GM23248 (cell line): Measurements from ENCODE around the gene GCNT4. TPM values are rescaled to one million over a fixed set of nuclear protein-coding genes. Genes with fewer than 3 reads are reported as not detected.
"Not testable (repeated sequence)": the region's sequence is repeated elsewhere in the genome, so short reads cannot be mapped to it uniquely, and the experiment has no call there.

Experiments
- DNase-seq: peaks from one replicate; pipeline ENCODE4 v3.0.0-alpha.2; 2015
- H2AFZ ChIP-seq: fragments of 200-600 bp; sonication (generic); 2 replicates; pipeline ENCODE4 v1.6.1; 2016; ENCODE audit warnings: antibody characterized with exemption
- H3F3A ChIP-seq: fragments of 200-600 bp; sonication (generic); 2 replicates; pipeline ENCODE4 v1.6.1; 2016; ENCODE audit warnings: mild to moderate bottlenecking, antibody characterized with exemption, mixed run types; ENCODE audit not compliant: insufficient read depth
- H3K27ac ChIP-seq: fragments of 200-600 bp; sonication (generic); 2 replicates; pipeline ENCODE4 v1.5.1; 2016; ENCODE audit warnings: mild to moderate bottlenecking
- H3K27me3 ChIP-seq: fragments of 200-600 bp; sonication (generic); replicated peaks from 2 replicates; pipeline ENCODE4 v1.6.1; 2016; ENCODE audit warnings: mild to moderate bottlenecking; ENCODE audit not compliant: insufficient read depth
- H3K36me3 ChIP-seq: fragments of 200-600 bp; sonication (generic); 2 replicates; pipeline ENCODE4 v1.6.1; 2016; ENCODE audit warnings: low read depth, mild to moderate bottlenecking
- H3K4me1 ChIP-seq: fragments of 200-600 bp; sonication (generic); 2 replicates; pipeline ENCODE4 v1.6.1; 2016; ENCODE audit warnings: mild to moderate bottlenecking; ENCODE audit not compliant: insufficient read depth
- H3K4me2 ChIP-seq: fragments of 200-600 bp; sonication (generic); one replicate; pipeline ENCODE4 v1.6.1; 2016; ENCODE audit warnings: mild to moderate bottlenecking; ENCODE audit not compliant: unreplicated experiment
- H3K4me3 ChIP-seq: fragments of 200-600 bp; sonication (generic); 2 replicates; pipeline ENCODE4 v1.5.1; 2016; ENCODE audit warnings: mild to moderate bottlenecking
- H3K79me2 ChIP-seq: fragments of 200-600 bp; sonication (generic); 2 replicates; pipeline ENCODE4 v1.6.1; 2016; ENCODE audit warnings: mild to moderate bottlenecking; ENCODE audit not compliant: insufficient read depth
- H3K9ac ChIP-seq: fragments of 200-600 bp; sonication (generic); 2 replicates; pipeline ENCODE4 v1.6.1; 2016; ENCODE audit warnings: mild to moderate bottlenecking
- H3K9me2 ChIP-seq: fragments of 200-600 bp; sonication (generic); 2 replicates; pipeline ENCODE4 v1.6.1; 2016; ENCODE audit warnings: mixed run types, mild to moderate bottlenecking, moderate library complexity; ENCODE audit not compliant: insufficient read depth
- H3K9me3 ChIP-seq: fragments of 200-600 bp; sonication (generic); one replicate; pipeline ENCODE4 v1.6.1; 2017; ENCODE audit warnings: low read depth
- H4K20me1 ChIP-seq: fragments of 200-600 bp; sonication (generic); 2 replicates; pipeline ENCODE4 v1.6.0; 2016; ENCODE audit not compliant: insufficient read depth
- EZH2 ChIP-seq: fragments of 200-600 bp; sonication (generic); IDR thresholded peaks from 2 replicates; pipeline ENCODE4 v1.6.1; 2018; ENCODE audit warnings: antibody characterized with exemption, mild to moderate bottlenecking; ENCODE audit not compliant: insufficient read depth, poor library complexity, severe bottlenecking
- EZH2phosphoT487 ChIP-seq: fragments of 200-600 bp; sonication (generic); IDR thresholded peaks from 2 replicates; pipeline ENCODE4 v1.6.1; 2018; ENCODE audit warnings: antibody characterized with exemption, moderate library complexity, mild to moderate bottlenecking, low read depth; ENCODE audit not compliant: insufficient read depth
- WGBS, 2 experiments: methylation state at CpG; one replicate each; pipeline ENCODE4 v1.1.6; 2015 to 2017; ENCODE audit warnings: low lambda C conversion rate in 2 of 2, low coverage in 1 of 2; ENCODE audit errors: missing lambda C conversion rate in 2 of 2; 5-methylcytosine and 5-hydroxymethylcytosine counted together
- in situ Hi-C: fragments of 300-500 bp; cut with MboI; formaldehyde crosslinking; loops from 2 replicates; pipeline ENCODE4 v1.15.0; 2020
- polyA plus RNA-seq: library from polyadenylated mRNA; unstranded; fragments of >200 nt; fragmentation: Nextera tagmentation; extraction: Ambion mirVana; gene quantifications from 2 replicates; pipeline ENCODE4 v1.2.1, GENCODE V29; 2016
- total RNA-seq: library from RNA; depleted of rRNA; stranded (reverse); fragments of >200 nt; shearing (Covaris generic); gene quantifications from 2 replicates; pipeline ENCODE4 v1.2.3, GENCODE V29; 2014

Gene GCNT4
- total and polyA plus RNA-seq, 2 experiments from 2014 or later, result 1.8 to 2.8 TPM

- Histone ChIP-seq H3K4me3 (no peak overlapping the region), H3K79me2 (no peaks in the 10 kb centered on the region), H3F3A (no peaks in the 10 kb centered on the region), H3K9ac (no peak overlapping the region), H3K36me3 (no peaks in the 10 kb centered on the region), H3K4me2 (no peak overlapping the region), H3K27me3 (no peaks in the 10 kb centered on the region), H2AFZ (no peak overlapping the region), H3K27ac (no peak overlapping the region), H3K4me1 (no peaks in the 10 kb centered on the region), H3K9me2 (no peaks in the 10 kb centered on the region), H4K20me1 (no peaks in the 10 kb centered on the region), H3K9me3 (no peaks in the 10 kb centered on the region)
- in situ Hi-C loops, result no loop called here
- WGBS, 2 experiments, result 87 to 100% methylated on average over 1 of the region's 1 CpG
- TF ChIP-seq EZH2, result no peak
- peak; percentile 7 for DNase-seq
These were observed 36.8 kb upstream of the GCNT4 start for GRCh38 chr5:75089137-75089536.

- Histone ChIP-seq H3K9me2 (no peaks in the 10 kb centered on the region), H3K9ac (no peak overlapping the region), H3K4me3 (no peak overlapping the region), H3K4me1 (no peaks in the 10 kb centered on the region), H2AFZ (no peak overlapping the region), H3K79me2 (no peaks in the 10 kb centered on the region), H3K27ac (no peak overlapping the region), H3K27me3 (no peaks in the 10 kb centered on the region), H3K4me2 (no peak overlapping the region), H3K9me3 (no peaks in the 10 kb centered on the region), H3F3A (no peaks in the 10 kb centered on the region), H4K20me1 (no peaks in the 10 kb centered on the region), H3K36me3 (no peaks in the 10 kb centered on the region)
- WGBS, 2 experiments, result 92 to 93% methylated on average over 3 of the region's 3 CpGs
- in situ Hi-C loops, result no loop called here
- no peak for DNase-seq
- no peak for TF ChIP-seq EZH2phosphoT487
- TF ChIP-seq EZH2, result no peak
These were observed 36.3 kb upstream of the GCNT4 start for GRCh38 chr5:75088648-75089047.

- Histone ChIP-seq H2AFZ (no peak overlapping the region), H3K4me3 (no peak overlapping the region), H3K4me2 (no peak overlapping the region), H3K36me3 (no peaks in the 10 kb centered on the region), H3K79me2 (no peaks in the 10 kb centered on the region), H3K9me3 (no peaks in the 10 kb centered on the region), H3K4me1 (no peaks in the 10 kb centered on the region), H4K20me1 (no peaks in the 10 kb centered on the region), H3K27ac (no peak overlapping the region), H3K27me3 (no peaks in the 10 kb centered on the region), H3F3A (no peaks in the 10 kb centered on the region), H3K9ac (no peak overlapping the region), H3K9me2 (no peaks in the 10 kb centered on the region)
- 47 to 73% methylated on average over 2 of the region's 2 CpGs for WGBS, 2 experiments
- TF ChIP-seq EZH2phosphoT487, result no peak
- no peak for TF ChIP-seq EZH2
- in situ Hi-C loops, result no loop called here
- no peak for DNase-seq
These were observed 29.2 kb upstream of the GCNT4 start for GRCh38 chr5:75081510-75081909.

GRCh38 chr5:75079346-75079745 is 27.0 kb upstream of the GCNT4 start:
- H3K9me2 ChIP-seq, H3F3A ChIP-seq, H3K79me2 ChIP-seq, H3K4me3 ChIP-seq, DNase-seq, H3K36me3 ChIP-seq, H3K4me1 ChIP-seq, H3K27ac ChIP-seq, H3K27me3 ChIP-seq, H2AFZ ChIP-seq, in situ Hi-C loops, H3K9ac ChIP-seq, H3K4me2 ChIP-seq, H3K9me3 ChIP-seq, H4K20me1 ChIP-seq: not testable (repeated sequence)
- 57 to 70% methylated on average over 3 of the region's 3 CpGs for WGBS, 2 experiments

- Histone ChIP-seq H4K20me1 (no peaks in the 10 kb centered on the region), H3K4me1 (no peaks in the 10 kb centered on the region), H3K9me2 (no peaks in the 10 kb centered on the region), H3K79me2 (no peaks in the 10 kb centered on the region), H2AFZ (no peak overlapping the region), H3K4me3 (no peak overlapping the region), H3K9ac (no peak overlapping the region), H3K27ac (no peak overlapping the region), H3K9me3 (no peaks in the 10 kb centered on the region), H3K27me3 (no peaks in the 10 kb centered on the region), H3F3A (no peaks in the 10 kb centered on the region), H3K4me2 (no peak overlapping the region), H3K36me3 (no peaks in the 10 kb centered on the region)
- 59 to 64% methylated on average over 5 of the region's 5 CpGs for WGBS, 2 experiments
- DNase-seq, result no peak
- in situ Hi-C loops, result no loop called here
- TF ChIP-seq EZH2 (no peak), EZH2phosphoT487 (no peak)
These were observed 25.7 kb upstream of the GCNT4 start for GRCh38 chr5:75078027-75078426.
